Astrocyte (in vitro differentiated cells and primary cell): ENCODE measurements around the gene LRRFIP1. TPM values are rescaled to one million over a fixed set of nuclear protein-coding genes. Genes with fewer than 3 reads are reported as not detected.

Source experiments
- DNase-seq: peaks from one replicate; pipeline ENCODE4 v3.0.0-alpha.2; 2010; ENCODE audit warnings: low read depth
- FAIRE-seq: peaks from 2 replicates; lab custom pipeline; 2011; peaks lifted over from hg19 to GRCh38; lab: Jason Lieb, UNC
- H2AFZ ChIP-seq: 2 replicates; pipeline ENCODE4 v1.6.0; 2012; ENCODE audit warnings: low read depth, low read length, inconsistent platforms
- H3K27ac ChIP-seq: 2 replicates; pipeline ENCODE4 v1.5.1; 2011; ENCODE audit warnings: low read depth, low read length, inconsistent platforms
- H3K27me3 ChIP-seq: 2 replicates; pipeline ENCODE4 v1.6.0; 2011; ENCODE audit warnings: low read length, inconsistent platforms; ENCODE audit not compliant: insufficient read depth
- H3K36me3 ChIP-seq: 2 replicates; pipeline ENCODE4 v1.5.1; 2011; ENCODE audit warnings: low read length, inconsistent platforms; ENCODE audit not compliant: insufficient read depth
- H3K4me1 ChIP-seq: 2 replicates; pipeline ENCODE4 v1.5.1; 2011; ENCODE audit warnings: low read length, inconsistent platforms; ENCODE audit not compliant: insufficient read depth
- H3K4me2 ChIP-seq: 2 replicates; pipeline ENCODE4 v1.6.0; 2012; ENCODE audit warnings: low read length, inconsistent platforms
- H3K4me3 ChIP-seq: 2 replicates; pipeline ENCODE4 v1.5.1; 2011; ENCODE audit warnings: low read depth, mild to moderate bottlenecking, low read length, inconsistent platforms; ENCODE audit not compliant: insufficient read depth
- H3K79me2 ChIP-seq: 2 replicates; pipeline ENCODE4 v1.6.0; 2012; ENCODE audit warnings: mild to moderate bottlenecking, low read length, inconsistent platforms; ENCODE audit not compliant: insufficient read depth
- H3K9ac ChIP-seq: 2 replicates; pipeline ENCODE4 v1.6.0; 2012; ENCODE audit warnings: mild to moderate bottlenecking, low read length, inconsistent platforms
- H3K9me3 ChIP-seq: 2 replicates; pipeline ENCODE4 v1.5.1; 2012; ENCODE audit warnings: low read depth, mild to moderate bottlenecking, low read length, inconsistent platforms; ENCODE audit not compliant: insufficient read depth
- H4K20me1 ChIP-seq: 2 replicates; pipeline ENCODE4 v1.6.0; 2012; ENCODE audit warnings: low read length, inconsistent platforms; ENCODE audit not compliant: insufficient read depth
- H3K27ac Mint-ChIP-seq: one replicate; pipeline ENCODE4 v1.8.0; 2021; ENCODE audit warnings: mild to moderate bottlenecking, mixed read lengths; ENCODE audit not compliant: unreplicated experiment
- H3K27me3 Mint-ChIP-seq: one replicate; pipeline ENCODE4 v1.8.0; 2021; ENCODE audit warnings: low read depth, mixed read lengths; ENCODE audit not compliant: unreplicated experiment
- H3K36me3 Mint-ChIP-seq: one replicate; pipeline ENCODE4 v1.8.0; 2021; ENCODE audit warnings: low read depth, mixed read lengths; ENCODE audit not compliant: unreplicated experiment
- H3K4me1 Mint-ChIP-seq: one replicate; pipeline ENCODE4 v1.8.0; 2021; ENCODE audit warnings: low read depth, mixed read lengths; ENCODE audit not compliant: unreplicated experiment
- H3K4me3 Mint-ChIP-seq: one replicate; pipeline ENCODE4 v1.8.0; 2021; ENCODE audit warnings: mild to moderate bottlenecking, moderate library complexity, mixed read lengths; ENCODE audit not compliant: unreplicated experiment
- H3K9me3 Mint-ChIP-seq: one replicate; pipeline ENCODE4 v1.8.0; 2021; ENCODE audit warnings: mild to moderate bottlenecking, mixed read lengths; ENCODE audit not compliant: unreplicated experiment
- EZH2 ChIP-seq: IDR thresholded peaks from 2 replicates; pipeline ENCODE4 v1.6.1; 2012; ENCODE audit warnings: mild to moderate bottlenecking, low read length, inconsistent platforms; ENCODE audit not compliant: insufficient read depth
- total RNA-seq: library from RNA; stranded (reverse); gene quantifications from 2 replicates; pipeline ENCODE4 v1.2.1, GENCODE V29; 2021
- TF ChIP-seq, protein P1 (sequence below): IDR thresholded peaks from 2 replicates; pipeline ENCODE4 v1.5.1; 2011; ENCODE audit warnings: low read depth, mild to moderate bottlenecking, inconsistent platforms, low read length, moderate library complexity; ENCODE audit not compliant: insufficient read depth

LRRFIP1 gene
- total RNA-seq, 1 donor from 2014 or later = 83.3 TPM

DNA sequence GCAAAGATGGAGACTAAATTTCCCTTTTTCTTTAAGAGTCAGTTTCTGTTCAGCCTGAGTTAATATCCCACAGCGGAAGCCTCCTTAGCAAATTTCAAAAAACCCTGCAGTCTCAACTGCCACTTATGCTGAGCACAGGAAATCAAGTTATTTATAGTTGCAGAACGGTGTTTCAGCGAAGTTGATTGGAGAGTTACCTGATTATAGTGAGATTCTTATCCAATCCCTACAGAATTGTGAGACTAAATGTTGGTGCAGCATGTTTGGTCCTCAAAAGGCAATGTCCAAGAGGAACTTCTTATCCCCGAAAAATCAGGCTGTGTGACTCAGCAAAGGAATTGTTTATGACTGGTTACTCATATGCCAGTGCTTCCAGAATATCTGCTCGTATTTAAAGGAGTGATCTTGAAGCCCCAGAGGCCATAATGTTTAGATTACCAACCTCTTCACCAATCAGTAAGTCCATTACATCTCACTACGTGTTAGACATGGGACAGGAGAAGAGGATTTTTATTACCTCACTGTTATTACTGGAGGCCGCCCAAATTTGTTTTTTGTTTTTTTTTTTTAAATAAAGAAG is 67.9 kb downstream of the LRRFIP1 start:
- peak overlapping the region; percentile 88 for H3K27ac ChIP-seq
- Mint-ChIP-seq H3K27ac (peak overlapping the region; percentile 13), H3K36me3 (no peaks in the 10 kb centered on the region), H3K27me3 (no peaks in the 10 kb centered on the region), H3K4me1 (peaks cover 66% of the 10 kb centered on the region), H3K4me3 (peak overlapping the region; percentile 90), H3K9me3 (no peaks in the 10 kb centered on the region)
- no peak overlapping the region for H2AFZ ChIP-seq
- no peaks in the 10 kb centered on the region for H3K27me3 ChIP-seq
- no peaks in the 10 kb centered on the region for H3K36me3 ChIP-seq
- TF ChIP-seq, protein P1, sequence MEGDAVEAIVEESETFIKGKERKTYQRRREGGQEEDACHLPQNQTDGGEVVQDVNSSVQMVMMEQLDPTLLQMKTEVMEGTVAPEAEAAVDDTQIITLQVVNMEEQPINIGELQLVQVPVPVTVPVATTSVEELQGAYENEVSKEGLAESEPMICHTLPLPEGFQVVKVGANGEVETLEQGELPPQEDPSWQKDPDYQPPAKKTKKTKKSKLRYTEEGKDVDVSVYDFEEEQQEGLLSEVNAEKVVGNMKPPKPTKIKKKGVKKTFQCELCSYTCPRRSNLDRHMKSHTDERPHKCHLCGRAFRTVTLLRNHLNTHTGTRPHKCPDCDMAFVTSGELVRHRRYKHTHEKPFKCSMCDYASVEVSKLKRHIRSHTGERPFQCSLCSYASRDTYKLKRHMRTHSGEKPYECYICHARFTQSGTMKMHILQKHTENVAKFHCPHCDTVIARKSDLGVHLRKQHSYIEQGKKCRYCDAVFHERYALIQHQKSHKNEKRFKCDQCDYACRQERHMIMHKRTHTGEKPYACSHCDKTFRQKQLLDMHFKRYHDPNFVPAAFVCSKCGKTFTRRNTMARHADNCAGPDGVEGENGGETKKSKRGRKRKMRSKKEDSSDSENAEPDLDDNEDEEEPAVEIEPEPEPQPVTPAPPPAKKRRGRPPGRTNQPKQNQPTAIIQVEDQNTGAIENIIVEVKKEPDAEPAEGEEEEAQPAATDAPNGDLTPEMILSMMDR = no peak
- TF ChIP-seq EZH2 = no peak
- peak overlapping the region; percentile 95 for H3K4me2 ChIP-seq
- peak overlapping the region; percentile 98 for H3K9ac ChIP-seq
- H3K4me3 ChIP-seq = peak overlapping the region; percentile 75
- peaks cover 67% of the 10 kb centered on the region for H3K4me1 ChIP-seq
- peaks cover 61% of the 10 kb centered on the region for H4K20me1 ChIP-seq
- peaks cover 78% of the 10 kb centered on the region for H3K79me2 ChIP-seq
- no peaks in the 10 kb centered on the region for H3K9me3 ChIP-seq
- FAIRE-seq = peak; percentile 73
- DNase-seq = peak; percentile 94

DNA sequence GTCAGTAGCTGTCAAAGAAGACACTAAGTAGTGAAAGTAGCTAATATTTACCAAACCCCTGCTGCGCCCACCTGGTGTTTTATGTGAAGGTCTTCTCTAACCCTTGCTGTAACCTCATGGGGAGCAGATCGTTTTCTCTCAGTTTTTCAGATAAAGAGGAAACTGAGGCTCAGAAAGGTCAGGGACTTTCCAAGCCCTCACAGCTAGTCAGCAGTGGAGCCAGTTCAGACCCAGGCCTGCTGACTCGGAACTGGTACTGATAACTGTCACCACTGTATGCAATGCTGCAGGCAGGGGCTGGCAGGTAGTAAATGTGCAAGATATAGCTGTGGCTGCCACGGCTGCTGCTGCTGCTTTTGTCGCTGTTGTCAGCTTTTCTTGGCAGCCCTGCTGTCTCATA is 69.1 kb downstream of the LRRFIP1 start:
- H3K4me1 ChIP-seq = peaks cover 69% of the 10 kb centered on the region
- peaks cover 73% of the 10 kb centered on the region for H4K20me1 ChIP-seq

More for the DNA sequence above, 69.1 kb downstream of the LRRFIP1 start:
- TF ChIP-seq, protein P1 = no peak
- no peak for TF ChIP-seq EZH2
- Mint-ChIP-seq H3K4me1 (peaks cover 74% of the 10 kb centered on the region), H3K27me3 (no peaks in the 10 kb centered on the region), H3K36me3 (no peaks in the 10 kb centered on the region), H3K4me3 (no peak overlapping the region), H3K9me3 (no peaks in the 10 kb centered on the region), H3K27ac (peak overlapping the region; percentile 72)
- H3K9ac ChIP-seq = peak overlapping the region; percentile 98
- peaks cover 90% of the 10 kb centered on the region for H3K79me2 ChIP-seq
- no peaks in the 10 kb centered on the region for H3K27me3 ChIP-seq
- H3K4me3 ChIP-seq = no peak overlapping the region
- H3K4me2 ChIP-seq = peak overlapping the region; percentile 95
- no peaks in the 10 kb centered on the region for H3K36me3 ChIP-seq
- H3K27ac ChIP-seq = peak overlapping the region; percentile 88
- H2AFZ ChIP-seq = no peak overlapping the region
- DNase-seq = no peak
- FAIRE-seq = no peak
- H3K9me3 ChIP-seq = no peaks in the 10 kb centered on the region
